SK-N-MC (cell line): ENCODE data around the gene C12orf57.

Experiments used
- DNase-seq: peaks from one replicate; pipeline ENCODE4 v3.0.0-alpha.2; 2011; ENCODE audit warnings: low read depth, low spot score
- H3K27ac ChIP-seq: fragments of 200-600 bp; sonication (generic); 2 replicates; pipeline ENCODE4 v1.5.1; 2016; ENCODE audit warnings: mixed run types
- H3K36me3 ChIP-seq: fragments of 200-600 bp; sonication (generic); 2 replicates; pipeline ENCODE4 v1.6.1; 2017; ENCODE audit warnings: antibody characterized with exemption, low read length, mixed read lengths; ENCODE audit not compliant: insufficient read depth
- H3K4me3 ChIP-seq: fragments of 200-600 bp; sonication (generic); 2 replicates; pipeline ENCODE4 v1.5.1; 2016
- H3K9ac ChIP-seq: fragments of 200-600 bp; sonication (generic); 2 replicates; pipeline ENCODE4 v1.8.0; 2017; ENCODE audit warnings: mixed run types, mixed read lengths; ENCODE audit not compliant: insufficient read length
- H3K9me3 ChIP-seq: fragments of 200-600 bp; sonication (generic); 2 replicates; pipeline ENCODE4 v1.6.1; 2017; ENCODE audit warnings: low read depth, mild to moderate bottlenecking, antibody characterized with exemption, low read length, moderate library complexity, mixed read lengths
- EZH2 ChIP-seq: fragments of 200-600 bp; sonication (generic); IDR thresholded peaks from one replicate; pipeline ENCODE4 v1.6.1; 2017; ENCODE audit warnings: antibody characterized with exemption
- FOXP2 ChIP-seq: optimal IDR thresholded peaks from 2 replicates; pipeline ENCODE3; 2011; ENCODE audit warnings: mild to moderate bottlenecking, moderate library complexity; ENCODE audit not compliant: insufficient read depth; ENCODE audit errors: extremely low read length, control extremely low read depth
- POLR2AphosphoS5 ChIP-seq: IDR thresholded peaks from 2 replicates; pipeline ENCODE4 v1.6.1; 2012; ENCODE audit warnings: mild to moderate bottlenecking, low read depth, low read length, borderline replicate concordance

The C12orf57 gene

DNA sequence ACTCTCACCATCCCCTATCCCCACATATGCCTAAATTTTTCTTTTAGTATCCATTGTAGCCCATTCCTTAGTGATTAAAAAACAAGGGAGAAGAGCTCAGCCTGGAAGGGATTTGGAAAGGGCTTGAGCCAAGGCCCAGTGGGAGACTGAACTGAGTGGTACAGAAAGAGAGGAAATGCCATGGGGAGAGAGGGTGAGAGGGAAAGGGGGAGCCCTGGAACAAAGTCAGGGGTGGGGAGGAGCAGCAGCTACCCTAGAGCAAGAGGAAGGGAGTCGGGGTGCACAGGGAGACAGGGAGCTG is 18.6 kb upstream of the C12orf57 start:
- DNase-seq = no peak
- peak overlapping the region; percentile 98 for H3K27ac ChIP-seq
- TF ChIP-seq POLR2AphosphoS5 (no peak; the same call in 1 of the 2 replicates), FOXP2 (no peak), EZH2 (no peak)
- peak overlapping the region; percentile 63 for H3K9ac ChIP-seq
- no peaks in the 10 kb centered on the region; the same call in 1 of the 2 replicates for H3K36me3 ChIP-seq
- H3K4me3 ChIP-seq = peak overlapping the region; percentile 71
- no peaks in the 10 kb centered on the region for H3K9me3 ChIP-seq

DNA sequence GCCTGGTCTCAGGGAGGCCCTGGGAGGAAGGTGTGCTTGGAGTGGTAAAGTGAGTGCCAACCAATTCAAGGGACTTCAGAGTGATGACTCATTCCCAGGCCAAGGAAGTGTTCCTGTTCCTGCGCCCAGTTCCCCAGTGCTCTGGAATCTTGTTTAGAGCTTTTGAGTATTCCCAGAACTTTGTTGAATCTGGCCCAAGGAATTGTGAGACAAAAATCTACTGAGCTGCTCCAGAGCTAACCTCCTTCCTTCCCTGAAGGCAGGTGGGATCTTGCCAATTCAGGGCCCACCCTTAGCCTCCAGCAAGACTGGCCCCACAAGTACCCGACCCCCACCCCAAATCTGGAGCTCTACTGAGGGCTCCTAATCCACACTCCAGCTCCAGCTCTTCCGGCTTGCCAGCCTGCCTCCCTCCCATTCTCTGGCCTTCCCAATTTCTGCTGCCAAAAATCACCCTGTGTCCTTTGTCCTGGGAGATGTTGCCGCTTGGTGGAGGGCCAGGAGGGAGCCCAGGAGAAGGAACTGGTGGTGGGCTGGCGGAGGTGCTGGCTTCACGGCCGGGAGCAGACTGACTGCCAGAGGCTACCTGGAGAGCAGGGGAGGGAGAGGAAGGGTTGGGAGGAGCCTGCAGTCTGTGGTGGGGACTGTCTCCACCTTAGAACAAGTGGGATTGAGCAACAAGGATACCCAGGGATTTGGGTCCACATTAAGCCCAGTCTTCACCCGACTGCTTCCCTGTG is 18.1 kb upstream of the C12orf57 start:
- TF ChIP-seq FOXP2 (no peak), POLR2AphosphoS5 (peak; percentile 56), EZH2 (no peak)
- Histone ChIP-seq H3K36me3 (no peaks in the 10 kb centered on the region; the same call in 1 of the 2 replicates), H3K9ac (peak overlapping the region; percentile 63), H3K9me3 (no peaks in the 10 kb centered on the region), H3K27ac (peak overlapping the region; percentile 98), H3K4me3 (peak overlapping the region; percentile 71)
- DNase-seq = no peak

DNA sequence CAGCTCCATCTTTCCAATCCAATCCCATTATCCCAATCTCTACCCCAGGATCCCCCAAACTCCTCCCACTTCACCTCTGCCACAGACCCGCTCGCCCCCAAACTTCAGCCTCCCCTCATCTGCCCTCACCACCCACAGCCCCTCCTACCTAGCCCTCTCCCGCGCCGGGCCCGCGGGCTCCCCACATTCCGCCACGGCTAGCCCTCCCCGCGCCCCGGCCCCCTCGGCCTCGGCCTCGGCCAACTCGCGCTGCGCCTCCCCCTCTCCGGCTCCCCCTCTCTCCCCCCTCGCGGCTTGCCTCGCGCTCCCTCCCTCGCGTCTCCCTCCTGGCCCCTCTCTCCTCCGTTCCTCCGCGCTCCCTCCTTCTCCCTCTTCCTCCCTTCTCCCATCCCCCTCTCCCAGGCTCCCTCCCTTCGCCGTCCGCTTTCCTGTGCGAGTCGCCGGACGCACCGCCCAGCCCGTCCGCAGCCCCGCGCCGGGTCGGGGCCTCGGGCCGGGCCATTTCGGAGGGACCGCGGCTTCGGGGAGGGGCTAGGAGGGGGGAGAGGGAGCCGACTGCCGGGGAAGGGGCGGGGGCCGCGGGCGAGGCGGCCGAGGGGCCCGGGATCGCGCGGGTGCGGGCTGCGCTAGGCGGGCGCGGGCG is 16.3 kb upstream of the C12orf57 start, which contains the start of gene ATN1:
TSS of gene ATN1 (plus strand) at position 581 of the 643 bp plus-strand sequence. CDS start 6,043 bp downstream, outside the sequence.
- Histone ChIP-seq H3K9me3 (no peaks in the 10 kb centered on the region), H3K9ac (peak within 1 kb of the TSS; percentile 93), H3K4me3 (peak within 1 kb of the TSS; percentile 94), H3K27ac (peak within 1 kb of the TSS; percentile 98), H3K36me3 (peaks cover 9% of the 10 kb centered on the region)
- no peak for DNase-seq
- TF ChIP-seq FOXP2 (no peak), EZH2 (no peak), POLR2AphosphoS5 (peak; percentile 68; the same call in 1 of the 2 replicates)

- H3K27ac ChIP-seq = peak overlapping the region; percentile 63; the same call in 1 of the 2 replicates
- H3K36me3 ChIP-seq = peaks cover 14% of the 10 kb centered on the region
- H3K4me3 ChIP-seq = peak overlapping the region; percentile 94
- H3K9me3 ChIP-seq = no peaks in the 10 kb centered on the region
- TF ChIP-seq FOXP2 (no peak), POLR2AphosphoS5 (no peak), EZH2 (no peak)
- DNase-seq = no peak
- peak overlapping the region; percentile 93 for H3K9ac ChIP-seq
These were observed 15.7 kb upstream of the C12orf57 start for GRCh38 chr12:6928022-6928702.

DNA sequence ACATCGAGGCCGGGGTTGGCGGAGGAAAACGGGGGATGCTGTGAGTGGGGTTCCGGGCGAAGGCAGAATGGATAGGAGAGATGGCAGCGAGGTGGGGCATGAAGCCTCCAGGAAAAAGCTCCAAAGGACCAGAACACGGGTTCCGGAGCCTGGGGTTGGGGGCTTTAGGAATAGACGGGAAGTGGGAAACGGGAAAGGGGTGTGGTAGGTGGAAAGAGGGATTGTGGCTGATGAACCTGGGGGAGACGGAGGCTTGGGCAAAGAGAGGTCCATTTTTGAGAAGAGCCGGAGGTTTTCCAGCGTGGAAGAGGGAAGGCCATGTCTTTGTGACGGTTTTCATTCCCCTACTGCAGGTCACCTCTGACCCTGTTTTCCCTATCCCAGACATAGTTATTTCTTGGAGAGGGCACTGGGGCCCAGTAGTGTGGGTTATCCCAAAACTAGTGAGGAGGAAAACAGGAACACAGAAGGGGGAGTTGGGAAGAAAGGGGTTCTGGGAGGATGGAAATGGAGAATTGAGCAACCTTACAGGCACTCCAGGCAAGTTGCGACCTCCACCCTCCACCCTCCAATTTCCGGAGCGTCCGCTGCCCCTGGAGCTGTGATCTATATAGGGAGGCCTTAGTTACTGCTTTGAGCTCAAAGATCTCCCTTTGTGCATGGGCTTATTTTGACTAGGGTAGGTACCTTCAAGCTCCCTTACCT is 15.0 kb upstream of the C12orf57 start:
- Histone ChIP-seq H3K9me3 (no peaks in the 10 kb centered on the region), H3K4me3 (peak overlapping the region; percentile 94), H3K36me3 (peaks cover 20% of the 10 kb centered on the region), H3K9ac (peak overlapping the region; percentile 93), H3K27ac (peak overlapping the region; percentile 63; the same call in 1 of the 2 replicates)
- DNase-seq = no peak
- no peak for TF ChIP-seq FOXP2
- TF ChIP-seq POLR2AphosphoS5 = no peak
- TF ChIP-seq EZH2 = no peak

DNA sequence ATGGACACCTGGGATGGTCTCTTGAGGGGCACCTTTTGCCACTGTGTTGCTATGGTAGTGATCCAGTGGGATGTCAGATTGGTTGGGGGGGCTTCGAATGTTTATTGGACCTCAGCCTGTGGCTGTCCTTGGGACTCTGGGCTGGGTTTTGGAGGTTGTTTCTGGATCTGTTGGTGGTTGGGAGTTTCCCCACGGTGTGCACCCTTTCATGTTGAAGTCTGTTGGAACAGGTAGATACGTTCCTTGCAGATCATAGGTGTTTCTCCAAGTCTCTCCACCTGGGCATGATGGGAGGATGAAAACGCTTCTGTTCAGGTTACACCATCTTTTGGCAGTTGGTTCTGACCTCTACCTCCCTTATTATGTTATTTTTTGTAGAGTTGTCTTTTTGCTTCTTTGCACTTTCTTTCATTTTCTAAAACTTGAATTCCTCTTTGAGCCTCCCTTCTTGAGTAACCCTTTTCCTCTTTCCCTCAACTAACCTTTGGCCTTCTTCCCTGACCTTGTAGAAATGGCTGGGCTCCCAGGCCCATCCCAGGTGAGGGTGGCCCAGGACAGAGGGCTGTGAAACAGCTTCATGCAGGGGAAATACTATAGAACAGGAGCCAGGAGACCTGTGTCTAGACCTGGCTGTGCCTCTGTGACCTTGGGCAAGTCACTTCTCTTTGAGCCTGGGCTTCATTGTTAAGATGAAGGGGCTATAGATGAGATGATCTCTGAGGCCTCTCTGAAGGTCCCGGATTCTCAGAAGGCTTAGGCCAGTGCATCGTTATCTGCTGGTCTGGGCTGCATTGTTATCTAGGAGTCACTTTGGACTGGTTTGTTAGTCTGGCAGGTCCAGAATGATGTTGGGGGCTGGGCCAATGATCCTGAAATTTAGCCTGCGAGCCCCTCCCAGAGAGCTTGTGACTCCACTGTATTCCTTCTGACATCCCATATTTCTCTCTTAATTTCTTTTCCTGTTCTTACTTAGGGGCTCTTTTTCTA is 14.1 kb upstream of the C12orf57 start:
- Histone ChIP-seq H3K4me3 (peak overlapping the region; percentile 94), H3K9me3 (no peaks in the 10 kb centered on the region), H3K36me3 (peaks cover 28% of the 10 kb centered on the region), H3K27ac (peak overlapping the region; percentile 27; the same call in 1 of the 2 replicates), H3K9ac (peak overlapping the region; percentile 93)
- DNase-seq = no peak
- TF ChIP-seq FOXP2 = no peak
- peak; percentile 34; the same call in 1 of the 2 replicates for TF ChIP-seq POLR2AphosphoS5
- no peak for TF ChIP-seq EZH2

- Histone ChIP-seq H3K9me3 (no peaks in the 10 kb centered on the region), H3K4me3 (no peak overlapping the region), H3K27ac (peak overlapping the region; percentile 4), H3K36me3 (peaks cover 46% of the 10 kb centered on the region), H3K9ac (peak overlapping the region; percentile 17)
- no peak for DNase-seq
- TF ChIP-seq FOXP2 (no peak), EZH2 (no peak), POLR2AphosphoS5 (no peak)
These were observed 11.1 kb upstream of the C12orf57 start for GRCh38 chr12:6932766-6933165.
